H1 (cell line): ENCODE results near the gene DOK6. TPM values are rescaled to one million over a fixed set of nuclear protein-coding genes. Genes with fewer than 3 reads are reported as not detected.

Experiments
- CHD7 ChIP-seq: fragments of 300-600 bp; sonication (generic); IDR thresholded peaks from 2 replicates; pipeline ENCODE4 v1.7.1; 2012; ENCODE audit warnings: low read length, moderate library complexity, mild to moderate bottlenecking, inconsistent platforms; ENCODE audit not compliant: insufficient replicate concordance
- polyA plus RNA-seq, 7 experiments: library from polyadenylated mRNA; depleted of rRNA in 3 of 7; stranded (reverse) in 5 of 7; unstranded in 2 of 7; fragments of >200 nt in 5 of 7; fragments of 200-250 nt in 2 of 7; gene quantifications; 1 replicate in 5 of 7; 2 replicates in 1 of 7; 4 replicates in 1 of 7; pipeline versions ENCODE4 v1.2.1 to v1.2.3, GENCODE V29; 2011 to 2013; ENCODE audit warnings: missing spikeins in 2 of 7, mixed read lengths in 2 of 7
- total RNA-seq: library from RNA; stranded (reverse); fragmentation: NEBNext Ultra II Directional; extraction: Animal tissue kit (Norgen Biotek cat#: 25700); gene quantifications from 2 replicates; pipeline ENCODE4 v1.2.1, GENCODE V29; 2021

The DOK6 gene
- total and polyA plus RNA-seq, 2 of the 8 experiments (the other 6 are each of a cell fraction or from before 2014, with no cell fraction given) = 0.33 to 0.50 TPM

DNA sequence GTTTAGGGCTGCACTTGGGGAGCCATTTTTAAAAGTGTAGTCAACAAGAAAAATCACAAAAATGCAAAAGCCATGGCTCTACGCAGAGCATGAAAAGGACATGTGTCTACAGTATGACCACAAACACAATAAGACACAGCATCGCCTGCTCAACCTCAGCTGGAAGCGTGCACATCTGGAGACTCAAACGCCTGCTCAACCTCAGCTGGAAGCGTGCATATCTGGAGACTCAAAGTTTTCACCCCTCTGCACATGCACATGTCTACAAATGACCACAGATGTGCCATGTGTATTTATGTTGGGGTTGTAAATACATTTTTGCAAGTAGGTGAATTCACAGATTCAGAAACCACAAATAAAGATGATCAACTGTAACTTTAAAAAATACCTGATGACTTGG, 196.9 kb downstream of the DOK6 start (continued):
- no peak for TF ChIP-seq CHD7
- TF ChIP-seq, all 59 proteins: peak for 0
